NOMO-1 treated with dmso at 0.1 percent for 144 hours (cell line): ENCODE results near the gene LRRIQ1.
"Not testable (repeated sequence)": the region's sequence is repeated elsewhere in the genome, so short reads cannot be mapped to it uniquely, and the experiment has no call there.

ENCODE experiments used
- DNase-seq: peaks from one replicate; lab custom pipeline; 2025; ENCODE audit not compliant: unreplicated experiment; lab: John Stamatoyannopoulos, UW

The LRRIQ1 gene

DNA sequence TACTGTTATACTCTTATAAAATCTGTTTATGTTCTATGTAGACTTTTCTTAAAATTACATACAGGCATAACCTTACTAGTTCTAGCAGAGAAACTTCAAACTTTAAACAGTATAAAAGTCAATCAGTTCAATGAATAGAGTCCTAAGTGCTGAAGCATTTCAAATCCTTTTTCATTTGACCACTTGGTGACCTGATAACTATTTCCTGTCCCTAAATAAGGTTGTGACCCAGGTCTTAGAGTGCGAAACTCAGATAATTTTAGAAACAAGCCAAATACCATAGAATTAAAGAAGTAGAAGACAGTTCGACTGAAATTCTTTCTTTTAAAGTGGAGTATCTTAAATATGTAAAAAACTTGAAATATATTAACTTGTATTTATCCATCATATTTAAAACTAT lies 147.7 kb downstream of the LRRIQ1 start:
- no peak for DNase-seq

DNA sequence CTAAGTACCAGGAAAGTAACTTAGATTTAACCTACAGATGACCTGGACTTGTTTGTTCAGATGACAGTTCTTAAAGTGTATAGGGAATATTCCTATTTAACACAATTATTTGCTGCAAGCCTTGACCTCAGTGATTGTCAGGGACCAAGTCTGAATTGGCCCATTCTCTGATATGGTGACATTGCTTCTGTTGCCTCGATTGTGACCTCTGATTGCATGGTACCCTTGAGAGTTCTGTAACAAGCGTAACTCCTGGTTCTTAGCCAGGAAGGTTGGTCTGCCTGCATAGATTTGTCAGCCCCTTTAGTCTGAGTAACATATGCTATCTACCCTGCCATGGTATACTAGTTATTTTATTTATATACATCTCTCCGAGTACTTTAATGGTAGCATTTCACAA lies 150.1 kb downstream of the LRRIQ1 start:
- DNase-seq: no peak

DNA sequence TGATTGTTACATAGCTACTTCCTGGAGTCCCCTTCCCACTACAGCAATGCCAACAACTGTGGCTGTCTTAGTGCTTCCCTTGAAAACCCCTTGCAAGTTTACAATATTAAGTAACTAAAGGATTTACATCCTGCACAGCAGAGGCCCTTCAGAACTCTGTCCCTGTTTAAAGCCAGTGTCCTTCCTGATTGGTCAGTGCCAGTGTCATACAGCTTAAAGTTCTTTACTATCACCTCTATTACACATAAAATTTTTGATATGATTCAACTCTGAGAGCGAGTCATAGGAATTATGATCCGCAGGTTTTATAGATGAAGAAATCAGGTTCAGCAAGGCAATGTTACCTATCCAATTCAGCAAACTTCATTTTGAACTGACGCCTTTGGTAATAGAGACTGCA lies 152.5 kb downstream of the LRRIQ1 start:
- no peak for DNase-seq

DNA sequence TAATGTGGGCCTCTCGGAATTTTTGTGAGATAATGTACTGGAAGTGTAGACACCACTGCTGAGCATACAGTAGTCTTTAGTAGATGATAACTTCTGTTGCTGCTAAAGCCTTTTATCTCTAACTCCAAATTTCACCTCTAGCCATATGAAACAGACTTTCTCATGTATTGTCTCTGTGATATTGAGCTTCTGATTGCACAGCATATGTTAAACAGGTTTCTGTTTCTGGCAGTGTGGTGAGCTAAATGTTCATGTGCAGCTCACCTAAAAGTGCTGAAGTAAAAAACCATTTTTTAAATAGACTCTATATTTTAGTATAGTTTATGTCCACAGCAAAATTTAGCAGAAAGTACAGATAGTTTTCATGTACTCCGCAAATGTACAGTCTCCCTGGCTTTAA lies 154.6 kb downstream of the LRRIQ1 start:
- DNase-seq: no peak

DNA sequence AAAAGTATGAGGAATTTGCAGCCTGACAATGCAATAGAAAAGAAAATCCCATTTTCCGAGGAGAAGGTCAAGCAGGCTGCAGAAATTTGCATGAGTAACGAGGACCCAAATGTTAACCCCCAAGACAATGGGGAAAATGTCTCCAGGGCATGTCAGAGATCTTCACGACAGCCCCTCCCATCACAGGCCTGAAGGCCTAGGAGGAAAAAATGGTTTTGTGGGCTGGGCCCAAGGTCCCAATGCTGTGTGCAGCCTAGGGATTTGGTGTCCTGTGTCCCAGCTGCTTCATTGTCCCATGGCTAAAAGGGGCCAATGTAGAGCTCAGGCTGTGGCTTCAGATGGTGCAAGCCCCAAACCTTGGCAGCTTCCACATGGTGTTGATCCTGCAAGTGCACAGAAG lies 167.7 kb downstream of the LRRIQ1 start:
- not testable (repeated sequence) for DNase-seq

DNA sequence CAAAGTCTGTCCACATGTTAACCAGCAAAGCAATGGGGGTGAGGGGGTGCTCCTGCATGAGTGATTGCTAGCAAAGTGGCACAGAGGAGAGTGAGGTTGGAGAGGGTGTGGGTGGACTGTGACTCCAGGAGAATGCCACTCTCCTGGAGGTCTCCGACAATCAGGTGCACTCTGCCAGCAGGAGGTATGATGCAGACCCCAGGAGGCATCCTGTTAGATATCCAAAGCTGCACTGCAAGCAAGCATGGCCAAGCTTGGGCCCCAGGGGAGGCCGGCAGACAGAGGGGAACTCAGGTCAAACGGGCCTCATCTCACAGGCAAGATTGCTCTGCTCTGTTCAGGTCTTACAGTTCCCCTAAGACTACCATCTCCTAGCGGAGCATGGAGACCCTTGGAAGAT lies 170.4 kb downstream of the LRRIQ1 start:
- no peak for DNase-seq

DNA sequence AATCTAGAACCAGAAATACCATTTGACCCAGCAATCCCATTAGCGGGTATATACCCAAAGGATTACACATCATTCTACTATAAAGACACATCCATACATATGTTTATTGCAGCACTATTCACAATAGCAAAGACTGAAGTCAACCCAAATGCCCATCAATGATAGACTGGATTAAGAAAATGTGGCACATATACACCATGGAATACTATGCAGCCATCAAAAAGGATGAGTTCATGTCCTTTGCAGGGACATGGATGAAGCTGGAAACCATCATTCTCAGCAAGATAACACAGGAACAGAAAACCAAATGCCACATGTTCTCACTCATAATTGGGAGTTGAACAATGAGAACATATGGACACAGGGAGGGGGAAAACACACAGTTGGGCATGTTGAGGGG lies 188.2 kb downstream of the LRRIQ1 start:
- DNase-seq: not testable (repeated sequence)

DNA sequence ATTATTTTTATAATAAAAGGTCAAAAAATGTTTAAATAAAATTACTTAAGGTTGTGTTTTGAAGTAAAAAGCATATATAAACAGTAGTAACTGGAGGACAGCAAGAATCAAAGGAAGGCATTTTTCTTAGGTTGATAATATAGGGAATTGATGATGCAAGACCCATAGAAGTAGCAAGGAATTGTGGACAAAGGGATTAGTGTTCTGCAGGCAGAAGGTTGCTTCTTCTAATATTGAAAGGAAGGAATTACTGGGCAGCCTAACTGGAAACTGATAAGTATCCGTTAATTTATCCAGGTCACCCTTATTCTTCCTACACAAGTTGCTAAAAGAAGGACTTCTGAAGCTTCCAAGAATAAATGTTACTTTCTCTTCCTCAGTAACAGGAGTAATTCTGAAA lies 189.3 kb downstream of the LRRIQ1 start:
- no peak for DNase-seq

DNA sequence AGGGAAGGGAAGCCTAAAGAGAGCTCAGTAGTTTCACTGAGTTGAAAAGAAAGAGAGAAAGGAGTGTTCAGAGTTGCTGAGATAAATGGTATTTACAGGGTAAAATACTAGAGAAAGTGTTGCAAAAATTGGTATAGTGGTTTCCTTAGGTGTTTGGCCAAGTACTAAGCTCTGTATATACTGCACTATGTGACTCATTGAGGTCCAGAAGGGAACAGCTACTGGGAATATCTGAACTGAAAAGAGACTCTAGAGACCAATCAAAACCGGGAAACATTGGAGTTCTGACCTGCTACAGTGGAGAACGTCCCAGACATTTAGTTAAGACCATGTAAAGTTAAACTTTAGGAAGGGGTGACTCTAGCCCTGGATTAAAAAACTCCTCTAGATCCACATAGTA lies 201.2 kb downstream of the LRRIQ1 start:
- no peak for DNase-seq

DNA sequence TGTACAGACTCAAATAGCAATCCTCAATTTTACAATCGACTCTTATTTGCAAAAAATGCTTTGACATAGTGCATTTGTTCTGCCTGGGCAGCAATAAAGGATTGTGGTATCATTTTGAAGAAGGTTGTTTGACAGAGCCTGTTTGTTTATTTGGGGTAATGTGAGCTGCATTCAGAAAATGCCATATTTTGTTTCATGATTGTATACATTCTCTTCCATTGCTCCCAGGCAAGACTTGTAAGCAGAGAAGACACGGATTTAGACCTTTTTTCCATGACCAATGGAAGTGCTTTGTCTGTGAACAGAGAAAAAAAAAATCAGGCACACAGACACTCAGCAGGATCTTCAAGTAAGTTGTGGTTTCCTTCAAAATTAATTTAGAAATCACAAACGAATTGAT lies 208.4 kb downstream of the LRRIQ1 start:
- DNase-seq: no peak

DNA sequence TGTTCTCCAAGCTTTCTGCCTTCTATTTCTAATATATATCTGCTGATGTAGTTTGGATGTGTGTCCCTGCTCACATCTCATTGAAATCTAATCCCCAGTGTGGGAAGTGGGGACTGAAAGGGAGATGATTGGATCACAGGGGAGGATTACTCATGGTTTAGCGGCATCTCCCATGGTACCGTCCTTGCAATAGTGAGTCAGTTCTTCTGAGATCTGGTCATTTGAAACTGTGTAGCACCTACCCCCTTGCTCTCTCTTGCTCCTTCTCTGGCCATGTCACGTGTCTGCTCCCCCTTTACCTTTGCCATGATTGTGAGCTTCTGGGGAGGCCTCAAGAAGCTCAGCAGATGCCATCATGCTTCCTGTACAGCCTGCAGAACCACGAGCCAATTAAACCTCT lies 217.7 kb downstream of the LRRIQ1 start:
- DNase-seq: no peak

DNA sequence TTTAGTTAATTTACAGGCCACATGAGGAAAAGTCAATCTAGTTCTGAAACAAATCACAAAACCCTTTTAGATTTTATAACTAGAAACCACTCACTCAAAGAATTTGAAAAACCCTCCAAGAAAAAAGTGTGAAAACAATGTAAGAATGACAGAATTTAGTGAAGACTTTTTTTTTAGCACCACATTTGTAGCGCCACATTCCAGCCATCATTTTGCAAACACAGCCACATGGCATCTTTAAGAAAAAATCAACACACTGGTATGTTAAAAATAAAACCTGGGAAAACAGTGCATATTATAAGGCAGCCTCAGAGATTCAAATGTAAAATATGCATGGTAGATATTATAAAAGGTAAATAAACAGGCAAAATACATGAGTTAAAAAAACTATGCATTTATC lies 221.5 kb downstream of the LRRIQ1 start:
- no peak for DNase-seq

DNA sequence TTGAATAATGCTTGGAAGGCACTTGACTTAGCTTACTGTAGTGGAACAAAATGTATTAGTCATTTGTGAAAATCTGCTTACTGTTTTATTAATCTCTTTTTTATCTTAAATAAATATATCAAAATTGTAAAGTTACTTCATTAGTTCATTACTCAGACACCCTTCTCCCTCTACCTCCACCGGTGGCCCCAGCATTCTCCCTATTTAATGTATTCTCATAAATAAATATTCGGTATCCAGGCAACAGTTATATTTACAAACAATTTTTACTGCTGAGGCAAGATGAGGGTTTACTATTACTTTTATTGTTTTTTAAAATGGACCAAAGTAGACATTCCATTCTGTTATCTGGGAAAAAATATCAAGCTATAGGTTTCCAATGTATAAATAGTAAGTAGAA lies 224.3 kb downstream of the LRRIQ1 start:
- DNase-seq: no peak

DNA sequence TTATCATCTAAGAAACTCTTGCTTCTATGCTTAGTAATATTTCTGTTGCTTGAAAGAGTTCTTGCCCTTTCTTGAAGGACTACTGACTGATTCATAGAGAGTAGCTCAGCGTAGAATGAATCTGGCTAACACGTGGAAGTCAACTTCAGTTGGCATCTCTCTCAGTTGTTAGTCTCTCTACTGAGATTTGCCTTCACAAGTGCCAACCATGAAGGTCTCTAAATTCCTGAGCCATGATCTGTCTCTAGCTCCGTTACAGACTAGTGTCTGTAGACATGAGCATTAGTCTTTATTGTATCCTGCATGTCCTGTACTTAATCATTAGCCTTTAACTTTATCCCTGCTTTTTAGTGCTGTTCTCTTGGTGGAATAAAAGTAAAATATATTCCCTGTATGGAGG lies 224.7 kb downstream of the LRRIQ1 start:
- no peak for DNase-seq

DNA sequence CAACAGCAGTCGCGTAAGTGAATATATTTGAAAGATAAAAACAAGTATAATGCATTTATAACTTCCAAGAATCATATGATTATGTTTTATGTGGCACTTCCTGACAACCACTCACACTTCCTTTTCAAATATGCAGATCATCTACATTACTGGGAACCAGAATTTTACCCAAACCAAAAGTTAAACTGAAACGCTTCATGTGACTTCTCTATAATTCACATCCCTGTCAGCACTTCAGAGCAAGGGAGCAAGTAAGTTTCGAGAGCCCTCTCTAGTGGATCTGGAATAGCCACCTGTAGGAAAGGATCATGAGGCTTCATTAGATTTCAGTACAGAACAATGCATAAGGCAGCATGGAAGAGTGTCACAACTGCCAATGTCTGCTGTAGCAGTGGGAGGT lies 230.2 kb downstream of the LRRIQ1 start:
- no peak for DNase-seq

DNA sequence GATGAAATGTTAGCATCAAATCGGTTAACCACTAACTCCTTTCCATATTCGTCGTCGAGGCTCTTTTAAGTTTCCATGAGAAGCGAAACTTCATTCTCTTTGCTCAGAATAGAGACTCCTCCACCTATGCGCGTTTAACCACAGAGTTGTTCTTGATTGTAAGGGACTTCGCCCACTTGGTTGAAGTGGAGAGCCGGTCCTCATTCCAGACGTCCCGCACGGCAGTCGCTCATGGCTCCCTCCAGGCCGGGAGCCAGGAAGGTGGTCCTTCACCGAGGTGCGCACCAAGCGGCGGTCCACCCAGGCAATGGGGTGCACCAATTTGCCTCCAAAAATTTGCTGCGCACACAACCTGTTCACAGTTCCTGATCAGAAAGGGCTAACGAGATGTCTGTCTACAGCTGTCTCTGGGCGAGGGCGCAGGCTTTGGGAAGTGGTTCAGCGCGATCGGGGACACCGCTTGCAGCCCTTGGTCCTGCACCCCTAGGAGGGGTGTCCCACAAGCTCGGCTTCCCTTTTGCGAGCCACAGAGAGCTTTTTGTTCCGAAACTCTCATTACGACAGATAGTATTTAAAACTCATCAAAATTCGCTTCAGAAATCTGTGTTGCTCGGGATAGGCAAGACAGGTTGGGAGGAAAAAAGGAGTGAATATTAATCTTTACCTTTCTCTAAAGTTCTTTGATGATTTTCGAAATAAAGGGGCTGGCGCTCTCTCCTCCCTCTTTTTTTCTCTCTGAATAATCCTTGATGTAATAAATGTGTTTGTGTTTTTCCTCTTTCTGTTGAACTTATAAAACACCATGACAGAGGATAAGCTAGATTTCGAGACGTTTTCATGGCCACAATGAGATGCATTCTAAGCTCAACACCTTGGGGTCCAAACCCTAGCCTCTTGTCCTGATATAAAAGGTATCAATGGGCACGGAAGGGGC lies 237.5 kb downstream of the LRRIQ1 start:
- no peak for DNase-seq

DNA sequence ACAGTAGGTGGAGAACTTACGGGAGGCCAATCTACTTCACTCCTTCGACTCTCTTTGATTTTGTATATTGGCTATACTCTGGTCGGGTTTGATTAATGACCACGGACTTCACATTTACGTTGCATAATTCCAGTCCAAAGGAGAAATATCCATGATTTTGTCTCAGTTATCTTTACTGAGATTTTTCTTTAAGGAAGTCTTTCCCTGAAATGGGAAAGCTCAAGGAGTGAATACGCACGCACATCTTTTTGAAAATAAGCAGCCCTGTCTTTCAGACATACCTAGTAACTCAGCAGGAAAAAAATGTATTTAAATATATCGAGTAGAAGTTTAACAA lies 238.1 kb downstream of the LRRIQ1 start:
- DNase-seq: no peak

DNA sequence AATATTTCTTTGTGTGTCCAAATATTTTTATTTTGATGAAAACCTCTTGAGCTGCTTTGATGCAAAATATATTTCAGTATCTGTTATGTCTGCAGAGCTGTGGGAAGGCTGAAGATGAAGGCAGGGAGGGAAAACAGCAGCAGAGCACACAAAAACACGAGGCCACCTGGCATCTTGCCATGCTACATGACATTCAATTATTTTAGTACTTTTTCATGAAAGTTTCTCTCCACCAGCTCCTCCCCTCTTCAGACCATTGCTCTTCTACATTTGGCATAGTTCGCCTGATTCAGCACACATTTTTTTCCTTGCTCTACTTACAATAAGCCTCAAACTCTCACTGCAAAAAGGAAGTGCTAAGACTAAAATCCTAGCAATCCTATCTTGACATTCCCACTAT lies 239.2 kb downstream of the LRRIQ1 start:
- no peak for DNase-seq

DNA sequence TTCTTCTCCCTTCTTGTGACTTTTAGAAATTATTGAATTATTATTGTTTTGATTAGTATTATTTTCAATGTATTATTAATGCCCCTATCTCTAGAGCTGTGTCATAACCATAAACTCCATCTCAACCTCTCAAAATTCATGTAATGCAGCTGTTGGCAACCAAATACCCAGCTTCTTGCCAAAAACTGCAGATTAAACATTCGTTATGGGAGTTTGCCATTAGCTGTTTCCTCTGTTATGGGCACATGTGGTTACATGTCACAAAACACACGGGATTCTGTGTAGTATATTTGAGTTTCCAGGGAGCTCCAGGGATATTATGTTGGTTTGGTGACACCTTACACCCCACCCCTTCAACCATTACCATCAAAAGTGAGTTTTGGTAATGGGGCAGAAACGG lies 241.0 kb downstream of the LRRIQ1 start:
- DNase-seq: no peak

DNA sequence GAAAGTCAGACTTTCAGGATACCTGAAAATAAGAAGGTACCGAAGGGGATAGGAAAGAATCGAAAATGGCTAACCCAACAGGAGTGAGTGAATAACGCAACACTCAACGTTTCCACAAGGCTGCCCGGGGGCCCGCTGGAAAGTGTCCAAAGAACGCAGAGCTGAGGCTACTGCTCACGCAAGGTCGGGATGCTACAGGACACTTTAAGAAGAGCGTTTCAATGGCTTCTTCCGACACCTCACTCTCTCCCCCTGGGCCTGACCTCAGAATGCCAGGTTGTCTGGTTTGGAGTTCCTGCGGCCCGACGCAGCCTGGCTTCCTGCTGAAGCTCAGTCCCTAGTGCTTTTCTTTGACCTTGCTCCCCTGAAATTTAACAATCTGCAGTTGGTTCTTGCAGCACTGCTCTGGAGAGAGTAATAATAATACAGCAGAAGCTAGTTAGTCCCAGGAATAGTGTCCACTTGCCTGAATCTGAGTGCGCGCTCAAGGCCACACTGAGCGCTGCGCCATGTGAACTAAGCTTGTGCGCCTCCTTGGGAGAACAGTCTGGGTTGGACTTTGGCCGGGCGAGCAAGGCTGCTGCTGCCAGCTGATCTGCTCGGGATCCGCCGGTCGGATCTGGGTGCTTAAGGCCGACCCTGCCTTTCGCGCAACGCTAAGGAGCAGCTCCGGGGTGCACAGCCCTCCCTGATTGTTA lies 241.9 kb downstream of the LRRIQ1 start:
- no peak for DNase-seq

DNA sequence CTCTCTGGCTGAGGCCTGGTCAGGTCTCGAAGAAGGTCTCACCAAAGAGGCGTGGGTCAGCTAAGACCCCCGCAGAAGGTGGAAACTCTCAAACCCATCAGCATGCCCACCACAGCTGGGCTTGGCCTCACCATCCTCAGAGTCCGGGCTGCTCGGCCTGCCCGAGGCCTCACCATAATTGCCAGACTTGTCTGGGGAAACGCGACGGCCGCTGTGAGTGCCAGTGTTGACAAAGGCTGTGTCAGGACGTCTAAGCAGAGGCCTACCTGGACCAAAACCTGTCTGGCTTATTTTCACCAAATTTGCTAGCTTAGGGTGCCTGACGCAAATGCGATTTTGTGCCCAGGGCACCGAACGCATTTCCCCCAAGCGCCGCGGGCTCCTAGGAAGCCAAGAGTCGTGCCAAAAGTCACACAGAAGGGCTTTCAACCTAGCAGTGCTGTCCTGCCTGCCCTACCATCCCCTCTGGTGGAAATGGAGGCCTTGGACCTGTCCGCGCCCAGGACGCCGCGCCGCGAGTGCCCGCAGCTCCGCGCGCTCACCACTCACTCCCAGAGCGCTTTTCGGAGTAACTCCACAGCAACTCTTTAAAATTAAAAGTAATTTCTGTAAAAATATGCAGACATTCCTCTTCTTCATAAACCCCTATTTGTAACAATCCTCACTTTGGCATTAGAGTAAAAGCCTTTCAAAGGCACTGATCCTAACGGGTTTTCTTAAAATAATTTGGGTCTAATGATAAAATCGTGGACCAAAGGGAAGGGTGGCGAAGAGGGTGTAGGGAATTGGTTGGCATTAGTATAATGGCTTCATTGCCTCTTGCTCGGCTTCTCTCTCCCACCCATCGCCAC lies 242.7 kb downstream of the LRRIQ1 start:
- no peak for DNase-seq
